Right kidney (tissue), 1 donor: ENCODE data around the gene RHBDL1.
A peak's percentile ranks its signal among the peaks of the same experiment; 100 is the strongest.
"Not testable (repeated sequence)": the region's sequence is repeated elsewhere in the genome, so short reads cannot be mapped to it uniquely, and the experiment has no call there.

Experiments
- DNase-seq: peaks from one replicate; pipeline ENCODE4 v3.0.0-alpha.2; 2016

The RHBDL1 gene

DNA sequence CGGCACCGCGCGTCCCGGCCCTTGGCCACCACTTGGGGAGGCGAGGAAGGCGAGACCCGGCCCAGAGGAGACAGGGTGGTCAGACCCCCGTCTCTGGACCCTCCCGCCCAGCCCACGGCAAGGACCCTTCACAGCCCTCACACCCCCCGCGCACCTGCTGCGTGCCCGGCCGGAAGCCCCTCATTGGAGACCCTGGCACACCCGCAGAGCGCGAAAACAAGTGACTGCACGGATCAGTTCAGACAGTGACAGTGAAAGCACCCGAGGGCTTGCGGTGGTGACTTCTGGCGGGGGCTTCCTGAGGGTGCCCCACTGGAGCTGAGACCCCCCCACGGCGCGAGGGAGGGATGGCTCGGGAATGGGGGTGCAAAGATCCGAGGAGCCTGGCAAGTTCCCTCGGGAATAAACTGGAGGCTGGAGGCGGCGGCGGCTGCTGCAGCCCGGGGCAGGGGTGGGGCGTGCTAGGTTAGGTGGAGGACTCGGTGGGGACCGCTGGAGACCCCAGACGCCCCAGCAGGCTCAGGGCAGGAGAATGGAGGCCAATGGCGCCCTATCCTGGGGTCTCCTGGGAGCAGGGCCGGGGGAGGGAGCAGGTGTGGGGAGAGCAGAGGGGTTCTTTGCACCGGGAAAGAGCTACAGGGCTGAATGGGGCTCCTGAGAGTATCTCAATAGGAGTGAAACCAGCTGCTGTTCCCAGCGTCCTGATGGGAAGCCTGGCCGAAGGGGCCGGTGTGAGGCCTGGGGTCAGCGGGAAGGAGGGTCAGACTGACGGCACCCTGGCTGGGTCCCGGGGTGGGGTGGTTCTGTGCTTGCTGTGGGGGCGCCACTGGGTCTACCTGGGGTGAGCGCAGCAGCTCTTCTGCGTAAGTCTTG lies 31.0 kb downstream of the RHBDL1 start:
- no peak for DNase-seq

DNA sequence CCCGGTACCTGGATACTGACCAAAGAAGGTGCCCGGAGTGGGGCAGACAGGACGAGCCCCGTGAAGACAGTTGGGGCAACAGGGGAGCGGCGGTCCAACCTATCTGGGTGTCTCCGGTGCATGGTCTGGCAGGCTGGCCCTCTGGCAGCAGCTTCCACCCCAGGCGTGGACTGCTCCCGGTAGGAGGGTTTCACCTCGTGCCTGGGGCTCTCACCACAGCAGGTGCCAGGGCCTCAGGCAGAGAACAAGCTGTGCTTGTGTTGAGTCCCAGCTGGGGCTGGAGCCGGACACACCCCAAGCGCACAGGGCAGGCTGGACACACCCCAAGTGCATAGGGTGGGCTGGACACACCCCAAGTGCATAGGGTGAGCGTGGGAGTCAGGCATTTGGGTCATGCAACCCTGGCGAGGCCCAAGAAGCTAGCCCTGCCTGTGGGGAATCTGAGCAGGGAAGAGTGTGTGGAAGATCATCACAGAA lies 31.6 kb downstream of the RHBDL1 start:
- DNase-seq = no peak

DNA sequence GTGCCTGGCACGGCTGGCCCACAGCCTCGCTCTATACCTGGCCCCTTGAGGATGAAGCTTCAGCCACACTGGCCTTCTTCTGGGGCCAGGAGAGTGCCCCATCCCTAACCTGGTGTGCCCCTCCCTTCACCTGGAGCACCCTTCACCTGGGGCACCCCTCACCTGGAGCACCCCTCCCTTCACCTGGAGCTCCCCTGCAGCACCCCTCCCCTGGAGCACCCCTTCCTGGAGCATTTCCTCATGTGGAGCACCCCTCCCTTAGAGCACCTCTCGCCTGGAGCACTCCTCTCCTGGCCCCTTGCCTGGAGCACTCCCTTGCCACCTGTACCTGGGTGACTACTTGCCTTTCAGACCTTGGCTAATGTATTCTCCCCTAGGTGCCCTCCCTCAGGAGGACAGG lies 32.5 kb downstream of the RHBDL1 start:
- no peak for DNase-seq

DNA sequence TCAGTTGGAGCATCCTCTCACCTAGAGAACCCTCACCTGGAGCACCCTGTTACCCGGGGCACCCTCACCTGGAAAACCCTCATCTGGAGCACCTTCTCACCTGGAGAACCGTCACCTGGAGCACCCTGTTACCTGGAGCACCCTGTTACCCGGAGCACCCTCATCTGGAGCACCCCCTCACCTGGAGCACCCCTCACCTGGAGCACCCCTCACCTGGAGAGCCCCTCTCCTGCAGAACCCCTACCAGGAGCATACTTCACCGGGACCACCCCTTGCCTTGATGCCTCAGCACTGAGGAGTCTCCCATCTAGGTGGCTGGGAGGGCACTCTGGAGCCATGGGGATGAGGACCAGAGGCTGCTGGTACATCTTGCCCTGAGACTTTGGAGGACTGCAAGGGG lies 33.5 kb downstream of the RHBDL1 start:
- DNase-seq = no peak

DNA sequence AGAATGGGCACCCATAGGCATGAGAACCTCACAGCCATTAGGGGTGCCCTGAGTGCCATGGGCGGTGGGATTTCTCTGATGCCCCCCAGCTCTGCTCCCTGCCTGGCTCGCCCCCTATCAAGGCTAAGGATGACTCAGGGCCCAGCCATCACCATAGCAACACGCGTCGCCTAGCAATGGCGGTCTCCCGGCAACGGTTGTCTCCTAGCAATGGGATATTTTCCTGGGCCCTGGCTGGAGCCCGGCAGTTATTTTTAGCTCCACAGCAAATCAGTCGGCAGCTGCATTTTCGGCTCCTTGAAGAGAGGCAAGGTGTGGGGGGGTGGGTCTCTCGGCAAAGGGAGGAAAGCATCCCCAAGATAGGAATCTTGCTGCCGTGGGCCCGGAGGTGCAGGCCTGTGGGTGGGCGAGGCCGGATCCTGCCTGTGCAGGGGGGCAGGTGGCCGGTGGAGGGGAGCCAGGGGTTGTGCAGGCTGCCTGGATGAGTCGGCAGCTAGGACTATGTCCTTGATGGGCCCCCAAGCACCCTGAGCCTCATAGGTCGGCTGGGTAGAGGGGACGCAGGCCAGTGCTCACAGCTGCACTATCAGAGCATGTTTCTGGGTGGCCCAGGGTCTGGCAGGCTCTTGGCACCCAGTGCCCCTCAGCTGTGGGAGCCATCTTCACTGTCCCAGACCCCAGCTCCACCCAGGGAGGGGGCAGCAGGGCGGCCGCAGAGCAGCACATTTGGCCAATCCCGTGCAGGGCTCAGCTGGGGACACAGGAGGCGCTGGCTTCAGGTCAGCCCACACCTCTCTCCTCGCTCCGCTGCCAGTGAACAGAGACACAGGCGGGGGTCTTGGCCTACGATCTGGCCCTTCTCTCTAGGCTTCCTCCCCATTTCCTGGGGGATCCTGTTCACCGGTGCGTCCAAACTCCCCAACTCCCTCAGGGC lies 34.4 kb downstream of the RHBDL1 start:
- DNase-seq = no peak

DNA sequence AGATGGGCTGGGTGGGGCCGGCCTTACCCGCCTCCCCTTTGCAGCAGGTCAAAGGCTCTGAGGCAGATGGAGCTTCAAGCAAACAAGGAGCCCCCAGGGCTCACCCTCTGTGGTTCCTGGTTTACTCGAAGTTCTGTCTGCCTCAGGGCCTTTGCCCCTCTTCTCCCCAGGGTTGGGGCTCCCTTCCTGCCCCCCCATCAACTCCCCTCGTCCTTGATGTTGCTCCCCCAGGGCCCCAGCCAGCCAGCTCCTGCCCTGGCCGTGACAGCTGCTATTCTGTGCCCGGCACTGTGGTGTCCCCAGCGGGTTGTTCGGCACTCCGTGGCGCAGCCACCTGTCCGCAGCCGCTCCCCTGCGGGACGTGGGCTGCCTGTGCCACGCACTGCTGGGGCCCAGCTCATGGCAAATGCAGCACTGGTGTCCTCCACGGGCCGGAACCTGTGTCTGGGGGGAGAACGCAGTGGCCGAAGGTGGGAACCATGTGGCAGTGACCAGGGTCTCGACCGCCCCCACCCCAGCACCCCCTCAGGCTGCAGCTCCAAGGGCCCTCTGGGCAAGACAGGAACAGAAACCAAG lies 35.1 kb downstream of the RHBDL1 start:
- DNase-seq = no peak

DNA sequence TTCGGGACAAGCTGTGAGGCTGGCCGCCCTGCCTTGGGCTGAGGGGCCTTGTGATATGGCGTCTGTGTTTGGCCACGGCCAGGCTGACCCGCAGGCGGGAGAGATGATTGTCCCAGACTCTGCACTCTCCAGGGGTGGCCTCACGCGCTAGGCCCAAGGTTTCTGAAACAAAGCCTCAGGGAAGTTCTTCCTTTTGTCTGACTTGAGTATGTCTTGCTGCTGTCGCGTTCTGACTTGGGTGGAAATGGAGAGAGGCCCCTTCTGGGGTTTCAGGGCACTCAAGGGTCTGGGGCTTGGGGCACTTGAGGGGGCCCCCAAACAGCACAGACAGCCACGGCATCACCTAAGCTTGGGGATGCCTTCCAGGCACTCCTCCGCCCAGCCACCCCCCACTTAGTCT lies 35.6 kb downstream of the RHBDL1 start:
- no peak for DNase-seq

DNA sequence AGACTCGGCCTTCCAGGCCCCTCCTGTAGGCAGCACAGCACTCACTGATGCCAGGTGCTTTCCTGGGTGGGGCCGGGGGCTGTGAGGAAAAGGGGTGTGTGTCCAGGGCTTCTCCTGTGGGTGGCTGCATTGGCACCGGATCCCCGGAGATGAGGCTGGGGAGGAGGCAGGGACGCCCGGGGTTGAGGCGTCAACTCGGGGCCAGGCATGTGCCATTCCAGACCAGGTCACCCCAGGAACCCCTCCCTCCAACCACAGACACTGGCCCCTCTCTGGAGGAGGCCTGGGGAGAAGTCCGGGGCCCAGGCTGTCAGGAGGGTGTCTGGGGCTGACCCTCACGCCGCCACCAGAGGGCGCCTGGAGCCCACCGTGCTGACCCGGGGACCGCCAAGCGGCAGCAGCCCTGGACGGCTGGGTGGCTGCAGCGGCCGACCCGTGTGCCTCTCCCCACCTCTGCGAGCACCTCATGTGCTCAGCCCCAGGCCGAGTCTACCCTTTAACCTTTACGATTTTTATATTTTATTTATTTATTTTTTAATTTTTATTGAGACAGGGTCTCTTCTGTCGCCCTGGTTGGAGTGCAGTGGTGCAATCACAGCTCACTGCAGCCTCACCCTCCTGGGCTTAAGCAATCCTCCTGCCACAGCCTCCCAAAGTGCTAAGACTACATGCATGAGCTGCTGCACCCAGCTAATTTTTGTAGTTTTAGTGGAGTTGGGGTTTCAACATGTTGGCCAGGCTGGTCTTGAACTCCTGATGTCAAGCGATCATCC lies 36.3 kb downstream of the RHBDL1 start:
- DNase-seq = peak; percentile 53

DNA sequence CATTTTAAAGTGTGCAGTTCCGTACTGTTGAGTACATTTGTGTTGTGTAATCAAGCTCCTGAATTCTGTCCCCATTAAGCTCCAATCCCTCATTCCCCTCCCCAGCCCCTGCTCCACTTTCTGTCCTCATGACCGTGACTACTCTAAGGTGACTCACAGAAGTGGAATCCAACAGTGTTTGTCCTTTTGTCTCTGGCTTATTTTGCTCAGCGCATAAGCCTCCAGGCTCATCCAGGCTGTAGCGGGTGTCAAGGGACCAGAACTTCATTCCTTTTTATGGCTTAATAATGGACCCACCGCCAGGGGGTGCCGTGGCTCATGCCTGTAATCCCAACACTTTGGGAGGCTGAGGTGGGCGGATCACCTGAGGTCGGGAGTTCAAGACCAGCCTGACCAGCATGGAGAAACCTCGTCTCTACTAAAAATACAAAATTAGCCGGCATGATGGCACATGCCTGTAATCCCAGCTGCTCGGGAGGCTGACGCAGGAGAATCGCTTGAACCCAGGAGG lies 37.3 kb downstream of the RHBDL1 start:
- DNase-seq = not testable (repeated sequence)

DNA sequence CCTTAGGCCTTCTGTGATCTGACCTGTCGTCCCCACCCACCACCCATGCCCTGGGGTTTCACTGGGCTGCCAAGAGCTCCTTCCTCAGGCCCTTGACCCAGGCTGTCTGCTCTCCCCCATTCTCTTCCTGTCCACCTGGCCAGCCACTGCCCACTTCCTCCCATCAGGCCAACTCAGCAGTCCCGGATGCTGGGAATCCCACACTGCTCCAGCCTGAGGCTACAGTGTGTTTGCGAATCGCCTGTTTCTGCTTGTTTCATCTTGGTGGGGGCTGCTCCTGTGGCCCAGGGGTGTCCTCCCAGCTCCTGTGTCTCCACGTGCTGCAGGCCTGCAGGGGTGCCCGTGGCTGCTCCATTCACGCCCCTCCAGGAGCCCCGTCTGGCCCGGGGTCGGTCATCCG lies 38.6 kb downstream of the RHBDL1 start:
- DNase-seq = no peak

DNA sequence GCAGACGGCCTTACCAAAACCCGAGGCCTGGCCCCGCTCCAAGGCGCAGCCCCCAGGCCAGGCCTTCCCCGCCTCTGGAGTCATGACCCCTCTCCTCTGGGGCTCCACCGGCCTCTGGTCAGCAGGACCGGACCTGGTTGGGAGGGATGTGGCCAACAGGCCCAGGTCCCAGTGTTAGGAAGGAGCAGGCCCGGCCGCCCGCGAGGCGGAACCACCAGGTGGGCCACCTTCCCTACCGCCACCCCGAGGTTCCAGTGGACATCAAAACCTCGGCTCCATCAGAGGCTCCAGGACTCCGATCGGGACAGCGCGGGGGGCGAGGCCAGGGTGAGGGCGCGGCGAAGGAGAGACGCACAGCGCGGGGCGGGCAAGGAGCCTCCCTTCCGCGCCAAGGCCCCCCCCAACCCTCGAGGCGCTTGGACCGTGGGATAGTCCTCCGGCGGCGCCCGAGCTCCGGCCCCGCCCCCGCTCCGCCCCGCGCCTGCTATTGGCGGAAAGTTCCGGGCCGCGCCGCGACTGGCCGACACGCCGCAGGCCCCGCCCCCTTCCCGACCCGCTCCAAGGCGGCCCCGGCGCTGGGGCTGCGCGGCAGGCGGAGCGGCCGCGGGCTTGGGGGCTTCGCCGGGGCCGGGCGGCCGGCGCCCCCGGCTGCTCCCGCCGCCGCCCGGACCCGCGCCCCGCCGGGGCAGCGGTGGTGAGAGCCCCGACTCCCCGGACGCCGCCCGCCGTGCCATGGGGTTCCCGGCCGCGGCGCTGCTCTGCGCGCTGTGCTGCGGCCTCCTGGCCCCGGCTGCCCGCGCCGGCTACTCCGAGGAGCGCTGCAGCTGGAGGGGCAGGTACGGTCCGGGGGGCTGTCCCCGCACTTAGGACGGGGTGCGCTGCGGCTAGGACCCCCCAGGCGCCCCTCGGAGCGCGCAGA lies 39.3 kb downstream of the RHBDL1 start, which contains the start of gene METRN:
TSS of gene METRN (plus strand) at position 561 of the 919 bp plus-strand sequence. CDS start at position 733, 172 bp downstream.
- DNase-seq = peak; percentile 70

DNA sequence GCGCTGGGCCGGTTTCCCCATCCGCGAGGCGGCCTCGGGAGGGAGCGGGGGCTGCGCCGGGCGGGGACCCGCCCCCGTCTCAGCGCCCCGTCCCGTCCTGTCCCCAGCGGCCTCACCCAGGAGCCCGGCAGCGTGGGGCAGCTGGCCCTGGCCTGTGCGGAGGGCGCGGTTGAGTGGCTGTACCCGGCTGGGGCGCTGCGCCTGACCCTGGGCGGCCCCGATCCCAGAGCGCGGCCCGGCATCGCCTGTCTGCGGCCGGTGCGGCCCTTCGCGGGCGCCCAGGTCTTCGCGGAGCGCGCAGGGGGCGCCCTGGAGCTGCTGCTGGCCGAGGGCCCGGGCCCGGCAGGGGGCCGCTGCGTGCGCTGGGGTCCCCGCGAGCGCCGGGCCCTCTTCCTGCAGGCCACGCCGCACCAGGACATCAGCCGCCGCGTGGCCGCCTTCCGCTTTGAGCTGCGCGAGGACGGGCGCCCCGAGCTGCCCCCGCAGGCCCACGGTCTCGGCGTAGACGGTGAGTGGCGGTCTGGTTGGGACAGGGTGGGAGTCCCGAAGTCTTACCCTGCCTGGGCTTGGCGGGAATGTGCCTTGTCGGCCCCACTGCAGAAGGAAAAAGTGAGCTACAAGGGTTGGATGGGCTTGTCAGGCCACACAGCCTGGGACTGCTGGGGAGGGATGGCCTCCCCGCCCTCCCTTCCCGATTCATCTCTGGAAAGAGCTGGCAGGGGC lies 40.2 kb downstream of the RHBDL1 start:
- peak; percentile 78 for DNase-seq

DNA sequence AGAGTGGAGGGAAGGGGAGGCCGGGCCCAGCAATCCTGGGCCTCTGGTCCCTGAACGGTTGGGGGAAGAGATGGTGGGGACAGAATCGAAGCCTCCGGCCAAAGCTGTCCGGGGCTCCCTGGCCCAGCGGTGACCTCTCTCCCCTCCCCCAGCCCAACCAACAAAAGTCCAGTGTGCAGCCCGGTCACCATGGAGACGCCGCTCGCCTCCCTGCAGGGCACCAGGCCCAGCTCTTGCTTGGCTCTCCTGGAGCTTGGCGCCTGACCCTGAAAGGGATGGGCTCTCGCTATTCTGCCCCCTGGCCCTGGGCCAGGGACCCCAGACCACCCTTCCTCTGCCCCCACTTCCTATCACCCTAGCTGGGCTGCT lies 40.7 kb downstream of the RHBDL1 start:
- no peak for DNase-seq

DNA sequence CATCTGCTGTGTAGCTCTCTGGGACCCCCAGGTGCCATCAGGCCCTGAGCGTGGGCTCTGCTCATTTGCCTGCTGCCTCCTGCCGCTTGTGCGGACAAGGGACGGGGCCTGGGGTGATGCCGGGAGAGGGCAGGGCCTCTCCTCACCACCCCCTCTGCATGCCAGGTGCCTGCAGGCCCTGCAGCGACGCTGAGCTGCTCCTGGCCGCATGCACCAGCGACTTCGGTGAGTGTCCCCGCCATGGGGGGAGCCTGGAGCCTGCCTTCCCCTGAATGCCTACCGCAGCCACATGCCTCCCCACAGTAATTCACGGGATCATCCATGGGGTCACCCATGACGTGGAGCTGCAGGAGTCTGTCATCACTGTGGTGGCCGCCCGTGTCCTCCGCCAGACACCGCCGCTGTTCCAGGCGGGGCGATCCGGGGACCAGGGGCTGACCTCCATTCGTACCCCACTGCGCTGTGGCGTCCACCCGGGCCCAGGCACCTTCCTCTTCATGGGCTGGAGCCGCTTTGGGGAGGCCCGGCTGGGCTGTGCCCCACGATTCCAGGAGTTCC lies 41.4 kb downstream of the RHBDL1 start:
- no peak for DNase-seq

DNA sequence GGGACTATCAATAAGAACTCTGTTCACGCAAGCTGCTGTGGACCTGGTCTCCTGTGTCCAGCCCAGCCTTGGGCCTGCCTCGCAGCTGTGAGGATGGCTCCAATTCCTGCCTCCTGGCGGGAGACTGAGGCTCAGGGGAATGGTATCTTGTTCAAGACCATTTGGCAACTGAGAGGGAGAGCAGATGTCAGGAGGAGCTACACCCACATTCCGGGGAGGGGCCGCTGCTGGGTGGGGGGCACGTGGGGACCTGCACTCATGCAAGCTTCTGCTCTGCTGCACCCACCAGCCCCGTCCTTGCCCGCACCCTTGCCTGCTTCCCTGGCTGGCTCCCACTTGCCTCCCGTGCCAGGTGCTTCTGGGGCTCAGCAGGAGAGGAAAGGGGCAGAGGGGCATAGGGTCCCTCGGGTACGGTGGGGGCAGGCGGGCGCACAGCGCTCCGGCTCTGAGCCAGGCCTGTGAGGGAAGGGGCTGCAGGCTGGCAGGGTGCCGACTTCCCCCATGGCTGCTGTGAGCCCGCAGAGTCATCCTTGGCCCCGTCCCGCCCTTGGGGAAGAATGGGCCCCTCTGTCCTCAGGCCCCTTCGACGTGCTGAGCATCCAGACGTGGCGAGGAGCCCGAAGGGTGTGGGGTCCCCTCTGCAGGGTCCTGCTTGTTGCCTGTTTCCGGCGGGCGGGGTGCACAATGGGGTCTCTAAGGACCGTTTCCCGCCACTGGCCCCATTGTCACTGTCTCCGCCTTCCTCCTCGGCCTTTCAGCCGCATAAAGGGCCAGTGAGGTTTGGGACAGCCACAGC lies 42.2 kb downstream of the RHBDL1 start:
- DNase-seq = no peak

DNA sequence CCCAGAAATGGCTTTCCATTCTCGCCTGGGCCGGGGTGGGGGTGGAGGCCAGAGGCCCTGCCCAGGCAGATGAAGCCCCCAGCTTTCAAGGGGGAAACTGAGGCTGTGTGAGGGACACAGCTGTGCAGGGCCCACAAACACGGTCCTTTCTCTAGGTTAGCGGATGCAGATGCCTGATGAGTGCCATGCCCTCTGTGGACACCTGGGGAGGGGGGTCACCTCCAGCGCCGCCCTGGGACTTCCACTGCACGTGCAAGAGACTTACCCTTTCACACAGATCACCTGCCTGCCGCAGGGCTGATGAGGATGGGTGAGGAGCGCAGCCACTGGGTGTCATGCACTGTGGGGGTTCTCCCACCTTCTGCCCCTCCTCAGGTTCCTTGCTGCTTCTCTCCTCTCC lies 42.9 kb downstream of the RHBDL1 start:
- DNase-seq = no peak

DNA sequence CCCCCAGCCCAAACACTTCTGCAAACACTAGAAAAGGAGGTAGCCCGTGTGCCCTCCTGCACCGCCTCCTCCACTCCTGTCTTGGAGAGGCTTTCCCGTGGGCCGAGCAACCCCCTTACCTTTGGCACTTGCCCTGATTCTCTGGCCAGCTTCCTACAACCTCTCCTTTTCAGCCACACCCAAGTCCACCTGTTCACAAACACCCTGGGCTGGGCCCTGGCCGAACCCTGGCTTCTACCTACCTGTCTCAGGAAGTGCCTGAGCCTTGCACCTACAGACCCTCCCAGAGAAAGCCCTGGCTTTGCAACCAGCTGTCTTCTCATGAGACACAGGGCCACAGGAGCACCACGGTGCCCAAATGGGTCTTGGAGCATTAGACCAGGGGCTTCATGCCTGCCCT lies 43.5 kb downstream of the RHBDL1 start:
- no peak for DNase-seq

DNA sequence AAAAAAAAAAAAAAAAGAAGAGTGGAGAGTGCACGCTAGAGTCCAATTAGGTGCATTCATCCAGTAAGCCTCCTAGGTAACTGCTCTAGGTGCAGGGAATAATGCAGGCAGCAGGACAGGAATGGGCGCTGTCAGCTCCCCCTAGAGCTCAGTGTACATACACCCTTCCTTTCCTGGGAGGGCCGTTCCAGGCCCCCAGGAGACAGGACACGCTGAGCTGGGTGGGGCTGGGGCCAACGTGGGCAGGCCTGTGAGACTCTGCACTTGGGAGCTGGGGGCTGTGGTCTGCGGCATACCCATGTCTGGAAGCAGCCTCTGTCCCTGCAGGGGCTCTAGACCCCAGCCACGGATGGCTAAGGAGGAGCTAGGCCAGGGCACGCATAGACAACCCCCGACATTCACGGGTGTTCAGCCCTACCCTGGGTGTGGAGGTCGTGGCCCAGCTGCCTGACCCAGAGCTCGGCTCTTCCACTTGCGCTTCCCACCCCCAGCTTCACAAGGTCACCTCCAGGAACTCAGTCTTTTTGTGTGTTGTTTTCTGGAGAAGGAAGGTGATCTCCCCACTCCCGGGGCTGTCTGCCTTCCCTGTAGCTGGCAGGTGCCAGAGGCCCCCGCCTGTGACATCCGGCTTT lies 44.5 kb downstream of the RHBDL1 start:
- peak; percentile 65 for DNase-seq
